Measurements from ENCODE around the gene SDK1.

Gene SDK1

DNA sequence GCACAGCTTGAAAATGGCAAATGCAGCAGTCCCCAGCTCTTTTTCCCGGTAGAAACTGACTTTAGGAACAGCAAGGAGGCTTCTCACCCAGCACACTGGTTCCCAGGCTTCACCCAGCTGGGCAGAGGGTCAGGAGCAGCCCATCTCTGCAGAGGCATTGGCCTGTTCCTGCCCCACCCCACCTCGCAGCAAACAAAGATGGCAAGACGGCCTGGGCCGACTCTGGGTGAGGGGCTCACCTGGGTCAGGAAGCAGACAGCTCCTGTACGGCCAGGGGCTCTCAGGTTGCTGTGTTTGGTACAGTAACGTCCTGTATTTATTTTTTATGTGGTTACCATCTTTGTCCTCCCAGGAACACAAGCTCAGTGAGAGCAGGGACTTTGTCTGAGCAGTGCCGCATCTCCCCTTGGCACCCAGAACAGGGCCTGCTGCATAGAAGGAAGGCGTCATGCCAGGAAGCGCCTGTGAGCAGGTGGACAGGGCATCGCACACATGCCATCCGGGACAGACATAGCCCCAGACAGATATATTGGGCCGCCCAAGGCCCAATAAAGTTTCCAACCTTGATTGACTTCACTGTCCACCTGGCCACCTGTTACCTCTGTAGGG, 796.1 kb downstream of the SDK1 start:
- DNase-seq: no peak

DNA sequence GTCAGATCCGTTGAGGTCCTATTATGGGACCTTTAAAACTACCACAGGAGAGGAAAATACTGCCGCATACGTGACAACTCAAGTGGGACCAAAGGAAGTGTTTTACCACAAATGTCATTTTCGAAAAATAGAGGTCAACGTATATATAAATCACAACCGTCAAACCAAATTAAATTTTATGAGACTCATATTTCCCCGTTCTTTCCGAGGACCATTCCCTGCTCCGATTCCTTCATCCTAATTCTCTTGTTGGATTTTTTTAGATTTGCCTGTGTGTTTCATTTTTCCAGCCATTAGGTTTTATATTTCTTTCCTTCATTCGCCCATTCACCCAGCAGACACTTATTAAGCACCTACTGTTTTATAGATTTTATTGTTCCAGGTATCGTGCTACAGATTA, 797.1 kb downstream of the SDK1 start:
- DNase-seq: no peak

DNA sequence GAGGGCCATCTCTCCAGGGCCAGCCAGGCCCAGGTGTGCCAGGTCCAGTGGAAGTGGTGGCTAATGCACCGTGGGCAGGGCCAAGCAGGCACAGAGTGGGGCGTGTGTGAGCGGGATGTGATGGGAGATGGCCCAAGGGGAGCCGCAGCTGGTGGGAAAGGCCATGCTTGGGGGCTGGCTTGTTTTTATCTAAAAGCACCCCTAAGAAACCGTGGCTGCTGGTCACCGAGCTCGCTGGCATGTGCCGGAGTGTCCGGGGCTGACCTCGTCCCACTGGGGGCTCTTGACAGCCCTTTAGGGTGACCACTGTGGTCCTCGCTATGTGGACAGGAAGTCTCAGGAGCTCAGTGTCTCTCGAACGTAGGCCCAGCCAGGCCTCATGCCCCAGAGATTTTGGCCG, 798.6 kb downstream of the SDK1 start:
- DNase-seq: no peak

DNA sequence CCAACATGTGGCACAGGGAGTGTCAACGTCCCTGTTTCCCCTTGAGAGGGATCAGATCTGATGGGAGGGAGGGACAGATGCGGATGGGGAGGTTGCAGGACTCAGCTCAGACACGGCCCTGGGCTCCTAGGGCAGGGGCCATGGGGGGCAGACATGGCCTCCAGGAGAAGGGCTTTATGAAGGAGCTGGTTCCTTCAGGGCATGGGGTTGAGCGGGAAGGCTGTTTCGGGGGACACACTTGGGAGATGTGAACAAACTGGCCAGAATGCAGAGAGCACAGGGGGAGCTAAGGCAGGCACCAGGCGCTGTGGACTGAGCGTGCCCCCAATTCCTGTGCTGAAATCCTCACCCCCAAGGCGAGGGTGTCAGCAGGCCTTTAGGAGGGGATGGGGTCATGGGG, 799.1 kb downstream of the SDK1 start:
- no peak for DNase-seq

DNA sequence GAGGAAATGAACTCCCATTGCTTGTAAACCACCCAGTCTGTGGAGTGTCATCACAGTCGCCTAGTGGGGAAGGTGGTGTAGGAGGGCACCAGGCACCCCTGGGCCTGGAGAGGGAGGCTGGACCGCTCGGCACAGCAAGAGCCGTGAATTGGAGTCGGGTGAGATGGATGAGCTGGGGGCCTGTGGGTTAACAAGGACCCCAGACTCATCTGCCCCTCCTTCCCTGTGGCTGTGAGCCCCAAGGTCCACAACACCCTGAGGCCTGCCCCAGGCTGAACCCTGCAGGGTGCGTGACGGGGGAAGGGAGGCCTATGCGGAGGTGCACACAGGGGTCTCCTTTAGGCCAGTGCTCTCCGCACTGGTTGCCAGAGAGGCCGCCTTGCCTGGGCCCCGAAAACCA, 799.6 kb downstream of the SDK1 start:
- no peak for DNase-seq

DNA sequence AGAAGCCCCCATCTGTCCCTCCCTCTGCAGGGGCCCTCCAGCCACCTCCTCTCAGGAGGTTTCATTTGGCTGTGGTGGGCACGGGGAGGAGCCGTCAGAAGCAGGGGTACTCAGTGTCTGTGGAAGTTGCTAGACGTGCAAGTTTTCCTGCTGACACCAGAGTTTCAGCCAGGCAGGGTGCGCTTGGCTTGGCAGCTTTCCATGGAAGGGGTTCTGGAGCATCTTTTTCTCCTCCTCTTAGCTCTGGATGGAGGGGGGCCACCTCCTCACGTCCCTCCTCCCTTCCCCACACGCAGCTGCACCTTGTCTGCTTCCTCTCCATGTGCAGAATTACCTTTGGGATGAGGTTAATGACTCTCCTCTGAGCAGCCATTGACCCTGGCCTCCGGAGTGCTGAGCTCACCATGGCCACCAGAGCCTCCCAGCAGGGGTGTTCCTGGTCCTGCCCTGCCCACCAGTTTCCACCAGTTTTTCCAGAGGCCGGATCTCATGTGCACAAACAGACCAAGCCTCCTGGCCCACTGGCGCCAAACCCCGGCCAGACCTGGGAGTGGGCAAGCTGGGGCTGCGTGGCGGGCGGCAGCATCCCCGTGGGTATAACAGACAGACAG, 801.3 kb downstream of the SDK1 start:
- DNase-seq: no peak

DNA sequence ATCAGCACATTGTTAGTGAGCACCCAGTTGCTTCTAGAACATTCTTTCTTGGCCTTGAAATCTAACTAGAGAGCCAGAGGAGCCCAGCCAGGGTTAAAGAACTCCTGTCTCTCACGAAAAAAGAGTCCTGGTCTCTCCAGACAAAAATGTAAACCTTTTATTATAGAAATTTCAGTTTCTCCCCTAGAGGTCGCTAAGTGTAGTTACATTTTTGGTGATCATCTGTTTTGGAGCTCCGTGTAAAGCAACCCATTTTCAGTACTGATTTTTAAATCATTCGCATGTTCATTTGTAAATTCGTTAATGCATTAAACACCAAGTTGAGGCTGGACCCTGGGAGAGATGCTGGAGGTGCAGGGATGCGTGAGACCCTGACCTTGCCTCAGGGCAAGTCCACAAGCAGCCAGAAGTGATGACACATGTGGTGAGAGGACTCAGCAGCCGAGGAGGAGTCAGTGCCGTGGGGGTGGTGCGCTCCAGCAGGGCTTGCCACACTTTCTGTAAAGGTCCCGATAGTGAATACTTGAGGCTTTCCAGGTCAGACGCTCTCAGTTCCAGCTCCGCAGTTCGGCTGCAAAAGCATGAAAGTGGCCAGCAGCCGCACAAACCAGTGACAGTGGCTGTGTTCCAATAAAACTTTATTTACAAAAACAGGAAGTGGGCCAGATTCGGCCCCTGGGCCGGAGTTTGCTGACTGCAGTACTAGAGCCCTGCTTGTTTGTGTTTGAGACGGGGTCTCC, 802.5 kb downstream of the SDK1 start:
- no peak for DNase-seq

DNA sequence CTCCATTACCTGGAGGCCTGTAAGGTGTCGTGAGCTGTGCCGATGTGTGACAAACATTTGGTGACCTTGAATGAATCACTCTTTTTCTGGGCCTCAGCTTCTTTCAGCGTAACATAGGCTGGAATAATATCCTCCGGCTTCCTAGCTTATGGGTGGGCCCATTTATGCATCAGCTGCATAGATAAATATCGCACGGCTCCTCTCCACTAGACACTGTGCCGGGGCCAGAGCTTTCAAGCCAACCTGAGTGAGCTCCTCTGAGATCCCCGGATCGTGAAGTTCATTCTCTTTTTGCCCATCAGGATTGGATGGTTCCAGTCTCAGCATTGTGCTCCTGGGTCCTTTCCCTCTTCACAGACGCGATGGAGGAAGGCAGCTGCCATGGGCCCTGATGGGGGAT, 806.8 kb downstream of the SDK1 start:
- DNase-seq: no peak

DNA sequence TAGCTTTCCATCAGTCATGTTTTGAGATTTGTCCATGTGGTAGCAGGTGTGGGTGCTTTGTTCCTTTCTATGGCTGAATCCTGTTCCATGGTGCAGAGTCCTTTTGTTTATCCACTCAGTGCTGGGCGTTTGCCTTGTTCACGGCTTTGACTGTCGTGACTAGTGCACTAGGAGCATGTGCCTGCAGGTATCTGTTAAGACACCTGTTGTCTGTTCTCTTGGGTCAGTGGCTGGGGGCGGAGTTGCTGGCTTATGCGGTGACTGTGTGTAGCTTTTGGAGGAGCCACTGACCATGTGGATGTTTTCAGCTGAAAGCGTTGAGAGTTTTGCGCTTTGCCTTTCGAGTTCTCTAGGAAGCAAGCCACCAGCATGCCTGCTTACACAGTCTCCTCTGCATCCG, 807.9 kb downstream of the SDK1 start:
- DNase-seq: no peak

DNA sequence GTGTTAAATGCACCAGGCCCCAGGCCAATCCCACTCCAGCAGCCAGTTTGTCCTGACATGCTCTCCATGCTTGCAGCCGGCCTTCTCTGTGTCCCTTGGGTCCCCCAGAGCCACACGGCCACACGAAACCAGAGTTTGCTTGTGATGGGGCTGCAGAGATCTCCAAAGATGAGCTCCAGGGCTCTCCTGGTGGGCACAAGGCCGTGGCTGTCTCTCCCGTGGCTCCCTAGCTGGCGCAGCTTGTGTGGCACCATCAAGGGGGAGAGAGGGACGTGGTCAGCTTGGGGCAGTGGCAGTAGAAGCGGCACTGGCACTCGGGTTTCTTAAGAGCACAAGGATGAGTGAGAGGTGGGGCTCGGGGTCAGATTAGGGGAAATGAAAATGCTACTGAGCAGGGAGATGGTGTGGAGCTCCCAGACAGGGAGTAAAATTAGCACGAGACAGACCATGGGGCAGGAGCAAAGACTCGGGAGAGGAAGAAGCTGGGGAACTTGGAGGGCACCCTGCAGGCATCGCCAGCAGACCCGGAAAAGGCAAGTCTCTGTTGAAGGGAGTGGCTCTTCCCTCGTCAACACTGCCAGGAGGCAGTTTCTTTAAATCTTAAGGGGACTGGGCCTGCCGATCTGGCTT, 808.5 kb downstream of the SDK1 start:
- no peak for DNase-seq

DNA sequence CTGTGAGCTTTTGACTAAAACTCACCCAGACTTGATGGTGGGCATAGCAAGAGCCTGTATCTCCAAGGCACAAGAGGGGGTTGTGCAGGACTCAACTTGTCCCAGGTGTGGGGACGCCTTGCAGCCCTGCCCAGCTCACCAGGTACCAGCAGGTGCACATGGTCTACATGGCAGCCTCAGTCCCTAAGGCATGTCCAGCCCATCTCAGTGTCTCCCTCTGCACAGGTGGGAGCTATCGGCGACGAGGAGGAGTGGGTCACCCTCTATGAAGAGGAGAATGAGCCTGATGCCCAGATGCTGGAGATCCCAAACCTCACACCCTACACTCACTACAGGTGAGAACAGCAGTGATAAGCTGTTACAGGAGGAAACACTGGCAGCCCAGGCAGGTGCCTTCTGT, 809.4 kb downstream of the SDK1 start:
- DNase-seq: no peak

DNA sequence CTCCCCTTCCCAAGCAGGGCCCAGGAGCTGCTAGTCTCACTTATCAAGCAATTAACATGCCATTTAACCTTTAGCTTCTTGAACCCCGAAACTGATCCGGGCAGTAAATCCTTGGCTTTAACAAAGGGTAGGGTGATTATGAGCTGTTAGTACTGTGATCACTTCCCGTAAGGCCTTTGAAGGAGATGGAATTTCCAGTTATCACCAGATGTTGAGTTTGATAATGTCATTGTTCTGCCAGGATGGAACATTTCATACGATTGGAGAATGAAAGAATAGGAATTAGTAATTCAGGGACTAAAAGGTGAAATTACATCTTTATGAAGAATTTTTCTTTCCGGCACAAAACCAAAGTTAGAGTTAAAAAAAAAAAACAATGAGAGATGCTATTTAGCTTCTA, 810.1 kb downstream of the SDK1 start:
- no peak for DNase-seq

DNA sequence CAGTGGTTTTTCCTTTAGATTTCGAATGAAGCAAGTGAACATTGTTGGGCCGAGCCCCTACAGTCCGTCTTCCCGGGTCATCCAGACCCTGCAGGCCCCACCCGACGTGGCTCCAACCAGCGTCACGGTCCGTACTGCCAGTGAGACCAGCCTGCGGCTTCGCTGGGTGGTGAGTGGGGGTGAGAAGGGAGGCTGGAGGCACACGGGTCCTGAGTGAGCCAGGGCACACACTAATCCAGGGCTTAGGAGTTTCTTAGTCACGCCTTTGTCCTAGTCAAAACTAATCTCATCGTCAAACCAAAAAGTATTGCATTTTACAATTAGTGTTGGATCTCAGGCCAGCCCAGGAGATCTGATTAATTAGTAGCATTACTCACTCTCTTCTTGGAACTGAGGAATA, 812.2 kb downstream of the SDK1 start:
- DNase-seq: no peak

DNA sequence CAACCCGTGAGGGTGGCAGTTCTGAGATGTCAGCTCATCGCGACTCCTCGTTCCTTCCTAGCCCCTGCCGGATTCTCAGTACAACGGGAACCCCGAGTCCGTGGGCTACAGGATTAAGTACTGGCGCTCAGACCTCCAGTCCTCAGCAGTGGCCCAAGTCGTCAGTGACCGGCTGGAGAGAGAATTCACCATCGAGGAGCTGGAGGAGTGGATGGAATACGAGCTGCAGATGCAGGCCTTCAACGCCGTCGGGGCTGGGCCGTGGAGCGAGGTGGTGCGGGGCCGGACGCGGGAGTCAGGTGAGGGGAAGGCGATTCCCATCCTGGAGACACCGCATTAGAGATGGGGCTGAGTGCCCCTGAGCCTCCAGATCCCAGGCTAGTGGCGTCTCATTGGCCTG, 812.9 kb downstream of the SDK1 start:
- no peak for DNase-seq

DNA sequence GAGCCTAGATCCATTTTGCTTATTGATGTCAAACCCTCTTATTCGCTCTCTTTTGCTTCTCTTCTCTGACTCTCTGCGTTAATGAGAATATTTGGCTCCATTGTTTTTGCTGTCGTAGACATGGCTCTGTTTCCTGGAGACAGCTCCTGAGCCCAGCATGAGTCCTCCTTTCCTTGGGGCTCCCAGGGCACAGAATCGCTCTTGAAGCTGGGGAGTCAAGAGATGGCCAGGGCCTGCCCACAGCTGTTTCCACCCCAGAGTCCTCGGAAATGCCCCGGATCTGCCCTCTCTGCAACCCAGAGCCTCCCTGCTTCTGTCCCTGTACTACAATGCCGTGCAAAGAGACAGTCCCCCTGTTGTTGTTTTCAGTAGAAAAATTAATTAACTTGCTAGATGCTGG, 814.4 kb downstream of the SDK1 start:
- no peak for DNase-seq

DNA sequence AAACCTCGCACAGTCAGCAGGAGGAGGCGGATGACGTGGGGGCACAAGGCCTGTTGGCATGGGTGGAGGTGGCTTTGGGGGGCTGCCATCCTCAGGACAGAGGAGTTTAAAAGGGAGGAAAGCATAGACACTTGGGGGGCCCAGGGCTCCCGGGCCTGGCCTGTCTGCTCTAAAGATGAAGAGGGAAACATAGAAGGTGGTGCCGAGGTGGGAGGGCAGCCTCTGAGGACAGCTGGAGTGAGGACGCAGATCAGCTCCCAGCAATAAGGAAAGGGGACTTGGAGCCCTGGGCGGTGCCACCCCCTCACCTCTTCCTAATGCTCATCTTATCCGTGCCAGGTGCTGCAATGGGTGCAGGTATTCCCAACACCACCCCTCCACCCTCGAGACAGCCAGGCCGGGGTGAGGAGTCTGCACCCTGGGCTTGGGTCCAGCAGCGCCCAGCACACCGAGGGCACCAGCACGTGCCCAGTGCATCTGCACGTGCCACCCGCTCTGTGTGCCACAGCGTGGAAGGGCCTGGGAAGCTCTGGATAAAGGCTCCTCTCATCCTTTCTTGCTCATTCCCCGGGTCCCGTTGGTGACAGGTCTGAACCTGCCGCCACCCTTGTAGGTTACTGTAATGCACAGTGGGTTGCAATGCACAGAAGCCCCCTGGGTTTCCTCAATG, 815.0 kb downstream of the SDK1 start:
- no peak for DNase-seq

DNA sequence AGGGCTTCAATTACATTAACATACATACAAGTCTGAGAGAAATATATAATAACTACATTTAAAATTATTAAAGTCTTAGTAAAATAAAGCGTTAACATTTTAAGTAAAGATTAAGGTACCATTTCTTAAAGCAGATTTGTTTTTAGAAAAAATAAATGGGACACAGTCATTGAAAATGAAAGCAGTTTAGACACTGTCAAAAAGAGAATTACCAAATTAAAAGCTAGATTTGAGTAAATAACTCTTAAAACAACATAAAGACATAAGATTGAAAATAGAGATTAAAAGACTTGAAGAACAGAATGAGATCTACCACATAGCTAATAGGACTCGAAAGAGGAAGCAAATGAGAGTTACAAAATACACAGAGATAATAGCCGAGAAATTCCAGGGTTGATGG, 818.8 kb downstream of the SDK1 start:
- DNase-seq: no peak

DNA sequence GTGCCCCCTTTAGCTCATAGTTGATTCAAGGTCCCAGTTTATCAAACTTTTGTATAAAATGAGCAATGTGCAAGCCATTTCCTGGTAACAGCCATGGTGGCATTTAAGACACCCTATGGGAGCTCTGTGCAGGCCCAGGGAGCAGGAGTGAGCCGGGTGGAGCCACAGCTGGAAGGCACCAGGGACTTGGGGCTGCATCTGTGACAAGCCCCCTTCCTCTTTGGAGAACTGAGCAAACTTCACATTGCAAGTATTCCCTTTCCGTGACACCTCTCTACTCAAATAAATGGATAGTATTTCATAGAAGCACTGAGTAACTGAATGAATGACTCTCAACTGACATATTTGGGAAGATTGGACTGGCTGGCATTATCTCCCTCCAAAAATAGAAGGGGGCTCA, 822.3 kb downstream of the SDK1 start:
- DNase-seq: no peak

DNA sequence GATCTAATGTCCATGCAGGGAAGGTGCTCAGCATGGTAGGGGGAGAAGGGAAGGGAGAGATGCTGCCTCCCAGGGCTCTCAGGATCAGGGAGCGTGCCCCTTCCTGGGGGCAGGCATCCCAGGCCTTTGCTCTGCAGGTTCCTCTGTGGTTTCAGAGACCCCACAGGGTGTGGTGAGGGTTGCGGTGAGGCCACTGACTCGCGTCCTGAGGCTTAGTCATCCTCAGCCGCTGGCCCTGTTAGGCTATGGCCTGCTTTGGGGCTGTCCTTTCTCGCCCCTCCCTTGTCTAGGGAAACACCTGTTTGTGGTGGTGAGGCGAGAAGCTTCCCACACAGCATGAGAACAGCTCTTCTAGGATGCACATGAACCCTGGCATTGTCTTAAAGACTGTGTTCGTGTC, 822.8 kb downstream of the SDK1 start:
- no peak for DNase-seq

DNA sequence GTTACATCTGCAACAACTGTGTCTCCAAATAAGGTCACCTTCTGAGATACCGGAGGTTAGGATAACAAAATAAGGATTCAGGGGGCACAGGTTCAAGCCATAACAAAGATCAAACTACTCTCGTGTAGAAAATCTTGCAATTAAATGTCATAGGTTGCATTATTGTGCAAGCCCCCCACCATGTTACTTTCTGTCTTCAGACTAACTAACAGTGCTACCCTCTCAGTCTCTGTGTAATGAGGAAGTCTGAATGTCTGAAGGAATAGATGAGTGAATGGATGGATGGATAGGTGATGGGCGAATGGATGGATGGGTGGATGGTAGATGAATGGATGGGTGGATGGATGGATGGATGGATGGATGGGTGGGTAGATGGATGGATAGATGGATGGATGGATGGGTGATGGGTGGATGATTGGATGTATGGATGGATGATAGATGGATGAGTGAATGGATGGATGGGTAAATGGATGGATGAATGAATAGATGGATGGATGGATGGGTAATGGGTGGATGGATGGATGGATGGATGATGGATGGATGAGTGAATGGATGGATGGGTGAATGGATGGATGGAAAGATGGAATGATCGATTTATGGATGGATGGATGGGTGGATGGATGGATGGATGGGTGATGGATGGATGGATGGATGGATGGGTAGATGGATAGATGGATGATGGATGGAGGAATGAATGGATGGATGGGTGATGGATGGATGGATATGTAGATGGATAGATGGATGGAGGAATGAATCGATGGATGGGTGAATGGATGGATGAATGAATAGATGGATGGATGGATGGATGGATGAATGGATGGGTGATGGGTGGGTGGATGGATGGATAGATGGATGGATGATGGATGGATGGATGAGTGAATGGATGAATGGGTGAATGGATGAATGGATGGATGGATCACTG, 823.8 kb downstream of the SDK1 start:
- DNase-seq: no peak

DNA sequence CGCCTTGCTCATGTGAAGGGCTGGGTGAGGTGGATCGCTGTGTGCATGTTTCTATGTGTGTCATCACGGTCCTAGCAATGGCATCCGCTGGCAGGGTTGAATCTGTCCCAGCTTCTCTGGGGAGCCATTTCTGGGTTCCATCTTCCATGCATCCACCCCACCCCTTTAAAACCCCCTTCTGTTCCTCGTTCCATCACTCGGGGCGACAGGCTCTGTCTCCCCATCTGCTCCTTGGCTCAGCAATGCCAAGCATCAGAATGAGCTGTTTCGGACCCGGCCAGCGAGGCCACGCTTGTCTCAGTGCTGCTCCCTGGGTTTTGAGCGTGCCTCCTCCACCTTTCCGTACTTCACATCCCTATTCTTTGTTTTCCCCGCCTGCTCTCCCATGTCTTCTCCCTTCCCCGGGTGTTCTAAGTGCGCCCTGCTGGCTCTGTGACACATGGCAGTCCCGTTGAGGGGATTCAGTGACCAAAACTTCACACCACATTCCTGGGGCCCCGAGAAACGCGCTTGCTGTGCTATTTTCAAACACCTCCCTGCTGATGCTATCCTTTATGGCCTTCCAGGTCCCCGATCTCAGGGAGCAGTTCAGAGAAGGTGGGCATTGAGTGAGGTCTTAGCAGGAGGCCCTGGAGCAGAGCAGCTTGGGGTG, 827.0 kb downstream of the SDK1 start:
- DNase-seq: no peak

Measured in NCI-H2081 treated with DMSO at 0.1 percent for 48 hours (cell line).